CD1c-positive myeloid dendritic cell (primary cell): Measurements from ENCODE around the gene MYOM3.
"Not testable (repeated sequence)": the region's sequence is repeated elsewhere in the genome, so short reads cannot be mapped to it uniquely, and the experiment has no call there.

ENCODE experiments used
- DNase-seq: peaks from one replicate; pipeline ENCODE4 v3.0.0-alpha.2; 2016; ENCODE audit errors: extremely low spot score

MYOM3 gene

DNA sequence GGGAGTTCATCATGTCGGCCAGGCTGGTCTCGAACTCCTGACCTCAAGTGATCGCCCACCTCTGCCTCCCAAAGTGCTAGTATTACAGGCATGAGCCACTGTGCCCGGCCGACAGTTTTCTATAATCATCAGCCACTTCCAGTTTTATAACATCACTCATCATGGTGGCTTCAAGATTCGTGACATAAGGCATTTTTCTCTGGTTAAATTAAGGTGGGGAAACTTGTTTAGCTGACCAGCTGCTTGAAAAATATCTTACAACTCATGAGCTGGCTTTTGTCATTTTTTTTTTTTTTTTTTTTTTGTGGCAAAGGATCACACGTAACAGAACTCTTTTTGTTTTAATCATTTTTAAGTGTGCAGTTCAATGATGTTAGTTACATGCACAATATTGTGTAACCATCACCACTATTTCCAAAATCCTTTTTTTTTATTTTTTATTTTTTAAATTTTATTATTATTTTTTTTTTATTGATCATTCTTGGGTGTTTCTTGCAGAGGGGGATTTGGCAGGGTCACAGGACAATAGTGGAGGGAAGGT is 80.9 kb downstream of the MYOM3 start:
- not testable (repeated sequence) for DNase-seq

DNA sequence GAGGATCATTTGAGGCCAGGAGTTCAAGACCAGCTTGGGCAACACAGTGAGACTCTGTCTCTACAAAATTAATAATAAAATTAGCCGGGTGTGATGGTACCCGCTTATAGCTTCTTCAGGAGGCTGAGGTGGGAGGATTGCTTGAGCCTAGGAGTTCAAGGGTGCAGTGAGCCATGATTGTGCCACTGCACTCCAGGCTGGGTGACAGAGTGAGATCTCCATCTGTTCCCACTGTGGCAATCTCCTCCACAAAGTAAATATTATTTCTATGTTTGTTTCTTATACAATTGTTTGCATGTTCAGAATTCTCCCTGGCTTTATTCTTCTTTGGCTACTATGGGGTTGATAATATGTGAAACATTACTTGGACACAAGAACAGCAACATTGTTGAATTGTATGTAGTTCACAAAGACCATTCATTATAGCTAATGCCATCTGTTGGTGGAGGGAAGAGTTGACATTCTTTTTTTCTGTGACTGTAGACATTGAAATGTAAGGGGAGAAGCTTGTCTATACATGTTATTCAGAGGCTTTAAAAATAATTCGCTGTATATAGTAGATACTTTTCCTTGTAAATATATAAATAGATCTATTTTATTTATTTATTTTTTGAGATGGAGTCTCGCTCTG is 84.0 kb downstream of the MYOM3 start:
- peak; percentile 18 for DNase-seq

DNA sequence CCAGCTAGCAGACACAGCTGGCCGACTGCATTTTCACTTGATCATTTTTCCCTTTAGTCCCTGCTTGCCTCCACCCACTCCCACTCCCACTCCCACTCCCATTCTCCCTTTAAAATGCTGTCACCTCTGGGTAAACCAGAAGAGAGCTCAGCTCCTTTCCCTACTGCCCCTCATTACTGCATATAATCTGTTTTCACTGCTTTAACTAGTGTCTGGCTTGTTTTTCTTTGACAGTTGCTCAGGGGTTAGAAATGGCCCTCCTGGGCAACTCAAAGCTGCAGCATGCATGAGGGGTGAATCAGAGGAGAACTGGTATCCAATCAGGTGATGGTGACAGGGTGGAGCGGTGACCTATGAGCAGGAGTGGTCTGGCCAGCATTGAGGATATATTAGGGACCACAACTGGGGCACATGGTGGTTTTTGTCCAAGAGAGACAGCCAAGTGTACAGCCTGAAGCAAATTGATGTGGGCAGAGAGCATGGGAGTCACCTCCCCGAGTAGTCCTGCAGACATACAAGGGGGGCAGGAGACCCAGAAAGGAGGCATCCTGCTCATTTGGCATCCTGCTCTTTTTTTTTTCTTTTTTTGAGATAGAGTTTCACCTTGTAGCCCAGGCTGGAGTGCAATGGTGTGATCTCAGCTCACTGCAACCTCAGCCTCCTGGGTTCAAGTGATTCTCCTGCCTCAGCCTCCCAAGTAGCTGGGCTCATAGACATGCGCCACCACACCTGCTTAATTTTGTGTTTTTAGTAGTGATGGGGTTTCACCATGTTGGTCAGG is 89.2 kb downstream of the MYOM3 start:
- DNase-seq = no peak

DNA sequence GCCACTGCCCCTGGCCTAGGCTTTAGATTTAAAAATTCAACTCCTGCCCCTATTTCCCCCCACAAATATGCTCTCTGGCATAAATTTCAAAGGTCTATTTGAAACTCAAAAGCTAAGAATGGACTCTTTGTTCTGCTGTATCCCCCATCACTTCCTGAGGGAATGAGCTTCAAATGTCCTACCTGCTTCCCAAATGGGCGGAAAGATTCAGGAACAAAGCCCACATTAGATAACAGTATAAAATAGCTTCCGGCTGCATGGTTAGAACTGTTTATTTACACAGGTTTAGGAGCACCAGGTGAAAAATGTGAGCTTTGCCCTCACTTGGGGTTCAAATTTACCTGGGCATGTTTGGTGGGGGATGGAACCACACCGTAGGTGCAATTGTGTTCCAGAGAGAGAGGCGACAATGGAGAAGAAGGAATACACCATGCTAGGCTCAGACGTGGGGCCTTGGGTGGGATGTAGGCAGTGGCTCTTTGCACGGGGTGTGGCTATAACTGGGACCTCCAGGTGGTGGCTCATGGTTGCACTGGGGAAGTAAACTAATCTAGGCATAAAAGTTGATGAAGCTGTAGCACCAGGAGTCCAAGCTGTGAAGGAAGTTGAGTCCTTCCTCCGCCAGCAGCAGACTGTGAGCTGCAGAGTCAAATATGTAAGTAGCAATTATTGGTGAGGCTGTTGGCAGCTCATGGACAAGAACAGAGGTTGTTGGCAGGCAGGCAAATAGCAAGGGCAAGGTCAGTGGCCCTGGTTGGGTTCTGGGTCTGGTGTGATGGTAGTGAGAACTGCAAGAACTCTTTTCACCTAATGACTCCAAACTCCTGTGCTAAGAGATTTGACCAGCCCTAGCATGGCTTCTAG is 90.3 kb downstream of the MYOM3 start:
- DNase-seq = no peak

DNA sequence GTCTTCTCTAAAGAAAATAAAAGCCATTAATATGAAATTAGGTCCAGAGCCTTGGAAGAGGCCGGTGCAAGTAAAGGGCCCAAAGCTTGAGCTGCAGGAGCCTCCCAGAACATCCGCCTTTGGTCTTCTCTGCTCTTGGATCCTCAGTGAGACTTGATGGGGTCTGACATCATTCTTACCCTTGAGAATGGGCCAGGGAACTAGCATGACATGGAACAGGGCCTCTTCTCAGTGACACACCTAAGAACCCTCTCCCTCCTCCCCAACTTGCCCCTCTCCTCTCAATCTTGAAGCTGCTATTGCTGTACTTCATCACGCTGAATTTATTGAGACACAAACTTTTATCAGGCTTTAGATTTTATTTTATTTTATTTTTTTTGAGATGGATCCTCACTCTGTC is 91.5 kb downstream of the MYOM3 start:
- DNase-seq = no peak

DNA sequence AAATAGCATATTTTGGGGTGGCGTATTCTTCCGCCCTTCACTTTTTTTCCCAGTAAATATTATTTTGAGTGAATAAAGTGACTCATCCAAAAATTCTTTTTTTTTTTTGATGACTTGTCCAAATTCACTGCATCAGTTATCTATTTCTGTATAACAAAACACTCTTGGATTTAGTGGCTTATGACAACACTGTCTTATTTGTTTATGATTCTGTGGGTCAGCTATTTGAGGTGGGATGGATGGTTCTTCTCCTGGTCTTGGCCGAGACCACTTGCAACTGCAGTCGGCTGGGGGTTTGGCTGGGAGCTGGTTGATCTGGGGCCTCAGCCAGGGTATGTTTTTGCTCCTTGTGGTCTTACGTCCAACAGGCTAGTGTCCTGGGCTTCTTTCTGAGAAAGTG is 91.9 kb downstream of the MYOM3 start:
- no peak for DNase-seq

DNA sequence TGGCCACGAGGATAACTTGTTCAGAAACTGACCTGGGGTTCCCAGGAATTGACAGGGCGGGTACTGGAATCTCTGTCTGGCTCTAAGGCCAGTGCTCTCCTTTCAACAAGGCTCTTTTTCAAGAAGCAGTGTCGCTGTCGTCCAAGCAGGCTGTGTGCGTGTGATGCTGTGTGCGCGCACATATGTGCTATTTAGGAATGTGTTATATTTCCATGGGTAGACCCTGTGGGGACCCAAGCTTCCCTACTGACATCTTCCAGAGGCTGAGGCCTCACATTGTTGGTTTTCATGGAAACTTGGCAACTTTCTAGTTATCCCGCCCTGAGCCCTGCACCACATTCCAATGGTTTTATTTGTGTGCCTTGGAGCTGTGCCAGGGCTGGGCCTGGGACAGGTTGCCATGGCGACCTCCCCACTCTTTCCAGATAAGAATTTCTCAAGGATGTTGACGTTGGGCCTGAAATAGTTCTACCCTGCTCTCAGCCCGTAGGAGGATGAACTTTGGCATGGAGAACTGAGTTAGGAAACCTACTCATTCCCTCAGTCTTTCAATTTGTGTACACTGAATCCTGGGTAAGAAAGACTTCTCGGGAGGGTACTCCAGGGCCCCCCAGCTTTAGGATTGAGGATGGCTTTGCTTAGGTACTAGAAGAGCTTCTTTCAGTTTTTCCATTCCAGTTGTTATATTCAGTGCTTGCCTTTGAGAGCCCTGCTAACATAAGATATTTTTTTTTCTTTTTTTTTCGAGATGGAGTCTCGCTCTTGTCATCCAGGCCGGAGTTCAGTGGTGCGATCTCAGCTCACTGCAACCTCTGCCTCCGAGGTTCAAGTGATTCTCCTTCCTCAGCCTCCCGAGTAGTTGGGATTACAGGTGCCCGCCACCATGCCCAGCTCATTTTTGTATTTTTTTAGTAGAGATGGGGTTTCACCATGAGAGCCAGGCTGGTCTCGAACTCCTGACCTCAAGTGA is 93.0 kb downstream of the MYOM3 start:
- DNase-seq = peak; percentile 30

DNA sequence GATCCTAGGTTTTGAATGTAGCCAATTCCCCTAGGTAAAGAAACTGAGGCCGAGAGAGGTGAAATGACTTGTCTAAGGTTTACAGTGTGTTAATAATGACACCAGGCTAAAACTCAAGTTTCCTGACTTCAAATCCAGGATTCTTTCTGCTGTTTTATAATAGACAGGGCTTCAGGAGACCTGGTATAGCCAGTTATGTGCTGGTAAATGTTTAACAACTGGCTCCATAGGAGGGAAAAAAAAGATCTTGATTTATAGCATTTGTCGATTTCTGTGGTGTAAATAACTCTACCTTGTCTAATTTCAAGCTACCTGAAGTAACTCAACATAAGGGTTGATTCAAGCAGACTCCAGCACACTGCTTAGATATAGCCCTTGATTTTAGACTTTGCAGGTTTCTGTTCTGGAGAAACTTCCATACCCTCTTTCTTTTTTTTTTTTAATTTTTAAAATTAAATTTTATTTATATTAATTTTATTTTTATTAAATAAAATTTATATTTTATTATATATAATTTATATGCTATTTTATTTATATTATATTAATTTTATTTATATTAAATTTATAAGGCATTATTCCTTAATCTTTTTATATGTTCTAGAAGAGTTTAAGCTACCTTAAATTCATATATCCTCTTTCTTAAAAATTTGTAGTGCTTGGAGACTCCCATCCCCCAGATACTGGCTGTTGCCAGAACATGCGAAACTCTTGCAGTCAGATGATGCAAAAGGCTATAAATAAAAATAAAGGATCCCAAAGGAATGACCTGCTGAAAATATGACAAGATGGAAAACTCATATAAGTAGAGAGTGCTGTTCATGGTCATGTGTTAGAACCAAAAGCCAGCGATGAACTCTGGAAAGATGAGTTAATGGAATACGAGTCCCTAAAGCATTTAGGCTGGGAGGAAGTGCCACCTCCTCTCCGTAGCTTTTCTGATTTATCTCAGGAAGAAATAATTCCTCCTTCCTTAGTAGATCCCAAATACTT is 96.4 kb downstream of the MYOM3 start:
- no peak for DNase-seq

DNA sequence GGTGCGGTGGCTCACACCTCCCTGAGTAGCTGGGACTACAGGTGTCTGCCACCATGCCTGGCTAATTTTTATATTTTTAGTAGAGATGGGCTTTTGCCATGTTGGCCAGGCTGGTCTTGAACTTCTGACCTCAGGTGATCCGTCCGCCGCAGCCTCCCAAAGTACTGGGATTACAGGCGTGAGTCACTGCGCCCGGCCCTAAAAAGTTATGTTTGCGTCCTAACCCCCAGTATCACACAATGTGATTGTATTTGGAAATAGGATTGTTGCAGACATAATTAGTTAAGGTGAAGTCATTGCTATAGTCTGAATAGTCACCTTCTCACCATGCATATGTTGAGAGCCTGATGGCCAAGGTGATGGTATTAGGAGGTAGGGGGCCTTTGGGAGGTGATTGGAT is 99.1 kb downstream of the MYOM3 start:
- not testable (repeated sequence) for DNase-seq

DNA sequence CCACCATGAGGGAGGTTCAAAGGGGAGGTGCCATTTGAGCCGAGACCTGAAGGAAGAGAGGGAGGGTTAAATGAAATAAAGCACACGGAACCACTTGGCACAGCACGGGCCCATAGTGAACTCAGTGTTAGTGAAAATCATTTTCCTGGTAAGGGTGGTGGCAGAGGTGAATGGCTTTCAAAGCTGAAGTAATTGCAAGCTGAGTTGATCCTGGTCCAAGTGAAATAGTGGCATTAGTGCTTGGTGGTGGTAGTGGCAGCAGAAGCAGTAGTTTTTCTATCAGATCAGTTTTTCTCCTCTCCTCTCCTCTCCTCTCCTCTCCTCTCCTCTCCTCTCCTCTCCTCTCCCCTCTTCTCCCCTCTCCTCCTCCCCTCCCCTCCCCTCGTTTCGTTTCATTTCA is 101.3 kb downstream of the MYOM3 start:
- DNase-seq = no peak

DNA sequence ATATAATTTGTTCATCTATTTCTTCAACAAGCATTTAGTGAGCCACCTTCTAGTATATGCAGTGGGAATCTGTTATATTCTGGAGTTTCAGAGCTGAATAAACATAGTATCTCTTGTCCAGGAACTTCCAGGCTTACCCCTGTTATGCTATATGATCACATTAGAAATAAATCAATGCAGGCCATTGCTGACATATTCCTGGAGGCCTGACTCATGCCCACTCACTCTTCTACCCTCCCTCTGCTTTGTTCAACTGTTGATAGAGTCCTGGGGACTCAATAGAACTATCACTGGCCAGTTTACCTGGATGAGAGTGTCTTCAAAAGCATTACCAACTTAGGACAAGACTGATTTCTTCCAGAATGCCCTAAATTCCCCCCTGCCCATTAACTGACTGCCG is 102.5 kb downstream of the MYOM3 start:
- DNase-seq = no peak

DNA sequence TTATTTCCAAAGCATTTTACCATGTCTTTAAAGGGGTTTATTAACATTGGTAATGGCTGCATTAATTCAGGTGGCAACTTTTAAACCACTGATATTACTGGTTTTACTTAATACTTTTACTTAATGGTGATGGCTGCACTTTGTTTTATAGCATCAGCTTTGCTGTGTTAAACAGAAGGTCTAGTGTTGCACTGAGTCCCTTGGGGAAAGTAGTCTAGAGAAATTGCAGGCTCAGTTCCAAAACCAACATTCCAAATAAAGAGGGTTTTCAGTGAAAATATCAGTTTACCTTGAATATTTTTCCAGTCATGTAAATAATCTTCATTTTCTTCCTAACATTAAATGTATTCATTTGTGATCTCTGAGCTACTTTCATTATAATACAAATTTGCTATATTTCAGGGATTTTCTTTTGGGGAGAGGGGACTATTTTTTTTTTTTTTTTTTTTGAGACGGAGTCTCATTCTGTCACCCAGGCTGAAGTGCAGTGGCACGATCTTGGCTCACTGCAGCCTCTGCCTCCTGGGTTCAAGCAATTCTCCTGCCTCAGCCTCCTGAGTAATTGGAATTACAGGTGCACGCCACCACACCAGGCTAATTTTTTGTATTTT is 103.3 kb downstream of the MYOM3 start:
- not testable (repeated sequence) for DNase-seq

DNA sequence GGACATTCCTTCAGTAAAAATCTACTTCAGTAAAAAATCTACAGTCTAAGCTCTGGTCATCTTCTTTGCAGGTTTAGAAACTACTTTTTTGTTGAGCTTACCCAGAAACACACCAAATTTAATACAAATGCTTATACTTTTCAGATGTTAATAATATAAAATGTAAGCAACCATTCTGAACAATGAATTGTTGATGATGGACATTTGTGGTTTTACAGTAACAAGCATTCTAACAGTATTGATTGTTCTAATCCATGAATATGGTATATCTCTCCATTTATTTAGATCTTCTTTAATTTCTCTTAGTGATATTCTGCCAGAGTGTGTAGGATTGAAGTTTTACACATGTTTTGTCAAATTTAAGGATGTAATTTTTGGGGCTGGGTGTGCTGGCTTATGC is 104.9 kb downstream of the MYOM3 start:
- no peak for DNase-seq
